PC-9 (cell line): ENCODE measurements around the gene UNCX. TPM values are rescaled to one million over a fixed set of nuclear protein-coding genes. Genes with fewer than 3 reads are reported as not detected.

Source experiments
- BruUV-seq: library from RNA; stranded (reverse); fragments of 400-500 nt; replicated peaks from 2 replicates; lab custom pipeline; 2021; lab: Mats Ljungman, UMichigan
- CTCF ChIA-PET: fragments of 300-600 bp; sonication (Branson Sonifier 250); formaldehyde crosslinking; loops from one replicate; lab custom pipeline; 2022; ENCODE audit warnings: antibody characterized with exemption; lab: Charles Lee
- POLR2A ChIA-PET: fragments of 300-600 bp; sonication (Branson Sonifier 250); formaldehyde crosslinking; loops from one replicate; lab custom pipeline; 2022; ENCODE audit warnings: antibody characterized with exemption; ENCODE audit not compliant: unreplicated experiment; lab: Charles Lee
- DNase-seq, 2 experiments: peaks; one replicate each; pipeline versions ENCODE4 v3.0.0 to v3.0.0-alpha.2; 2015 to 2022; ENCODE audit warnings: mixed read lengths in 1 of 2
- H2AFZ ChIP-seq: fragments of 200-600 bp; sonication (generic); 2 replicates; pipeline ENCODE4 v1.8.1; 2017; ENCODE audit warnings: antibody characterized with exemption
- H3F3A ChIP-seq: fragments of 200-600 bp; sonication (generic); 2 replicates; pipeline ENCODE4 v1.8.1; 2017; ENCODE audit warnings: antibody characterized with exemption, mild to moderate bottlenecking, low read depth; ENCODE audit not compliant: insufficient read depth
- H3K27ac ChIP-seq: fragments of 200-600 bp; sonication (generic); 2 replicates; pipeline ENCODE4 v1.6.1; 2016; ENCODE audit warnings: mixed run types
- H3K27me3 ChIP-seq: fragments of 200-600 bp; sonication (generic); 2 replicates; pipeline ENCODE4 v1.6.1; 2016; ENCODE audit warnings: low read depth, mixed run types; ENCODE audit not compliant: insufficient read depth
- H3K36me3 ChIP-seq: fragments of 200-600 bp; sonication (generic); 2 replicates; pipeline ENCODE4 v1.6.1; 2016; ENCODE audit warnings: low read depth, mixed run types
- H3K4me1 ChIP-seq: fragments of 200-600 bp; sonication (generic); replicated peaks from 2 replicates; pipeline ENCODE4 v1.6.1; 2016; ENCODE audit warnings: mixed run types; ENCODE audit not compliant: insufficient read depth
- H3K4me2 ChIP-seq: fragments of 200-600 bp; sonication (generic); 2 replicates; pipeline ENCODE4 v1.6.1; 2017; ENCODE audit warnings: mixed run types
- H3K4me3 ChIP-seq: fragments of 200-600 bp; sonication (generic); 2 replicates; pipeline ENCODE4 v1.6.1; 2016; ENCODE audit warnings: mixed run types
- H3K79me2 ChIP-seq: fragments of 200-600 bp; sonication (generic); 2 replicates; pipeline ENCODE4 v1.6.1; 2017; ENCODE audit warnings: low read depth, mixed run types
- H3K9me2 ChIP-seq: fragments of 200-600 bp; sonication (generic); 2 replicates; pipeline ENCODE4 v1.8.1; 2017; ENCODE audit warnings: mild to moderate bottlenecking; ENCODE audit not compliant: insufficient read depth
- H3K9me3 ChIP-seq: fragments of 200-600 bp; sonication (generic); 2 replicates; pipeline ENCODE4 v1.8.1; 2016; ENCODE audit warnings: low read depth; ENCODE audit not compliant: insufficient read depth
- H4K20me1 ChIP-seq: fragments of 200-600 bp; sonication (generic); 2 replicates; pipeline ENCODE4 v1.8.1; 2017; ENCODE audit not compliant: insufficient read depth
- CTCF ChIP-seq: fragments of 200-600 bp; sonication (generic); conservative IDR thresholded peaks from 2 replicates; pipeline ENCODE4 v1.6.1; 2017; ENCODE audit warnings: mixed run types, antibody characterized with exemption, mild to moderate bottlenecking, moderate library complexity
- EZH2 ChIP-seq: fragments of 200-600 bp; sonication (generic); IDR thresholded peaks from 2 replicates; pipeline ENCODE4 v1.8.0; 2017; ENCODE audit warnings: antibody characterized with exemption, low read depth
- intact Hi-C: fragments of 100-400 bp; cut with micrococcal nuclease; formaldehyde crosslinking; loops from one replicate; pipeline ENCODE4 v1.10.0; 2022; ENCODE audit not compliant: unreplicated experiment
- total RNA-seq: library from RNA; stranded (reverse); gene quantifications from 2 replicates; pipeline ENCODE4 v1.2.3, GENCODE V29; 2021

Gene UNCX
- total RNA-seq, 1 experiment from 2014 or later: not detected

- no peaks in the 10 kb centered on the region for H3K9me3 ChIP-seq
- DNase-seq: peak in 1 of 2 experiments; percentile 35
- CTCF ChIA-PET: interaction anchor here (0.5 to 0.9 kb wide), 4 partner anchors 37 to 207 kb away, joined by 3 to 8 read pairs (median 6); no protein-coding TSS in a partner anchor
- H4K20me1 ChIP-seq: no peaks in the 10 kb centered on the region
- no peaks in the 10 kb centered on the region for H3K36me3 ChIP-seq
- TF ChIP-seq EZH2 (no peak), CTCF (peak; percentile 49; the same call in 1 of the 2 replicates)
- no peak overlapping the region for H3K4me2 ChIP-seq
- intact Hi-C loops: no loop called here
- H3K27ac ChIP-seq: no peak overlapping the region
- H3K4me3 ChIP-seq: no peak overlapping the region
- H2AFZ ChIP-seq: no peak overlapping the region
- no peaks in the 10 kb centered on the region for H3F3A ChIP-seq
- H3K79me2 ChIP-seq: no peaks in the 10 kb centered on the region
- POLR2A ChIA-PET: no interaction called here
- H3K27me3 ChIP-seq: peaks cover 83% of the 10 kb centered on the region
- BruUV-seq: no TSS peak
- no peaks in the 10 kb centered on the region for H3K9me2 ChIP-seq
- no peaks in the 10 kb centered on the region for H3K4me1 ChIP-seq
Measured at GRCh38 chr7:1225441-1226185, 7.1 kb upstream of the UNCX start.

GRCh38 chr7:1226186-1226901, 6.3 kb upstream of the UNCX start:
- no peak for DNase-seq
- Histone ChIP-seq H2AFZ (no peak overlapping the region), H3K27me3 (peaks cover 78% of the 10 kb centered on the region), H3K9me2 (no peaks in the 10 kb centered on the region), H3K4me3 (no peak overlapping the region), H4K20me1 (no peaks in the 10 kb centered on the region), H3K27ac (no peak overlapping the region), H3K9me3 (no peaks in the 10 kb centered on the region), H3F3A (no peaks in the 10 kb centered on the region), H3K4me2 (no peak overlapping the region), H3K4me1 (no peaks in the 10 kb centered on the region), H3K36me3 (no peaks in the 10 kb centered on the region), H3K79me2 (no peaks in the 10 kb centered on the region)
- CTCF ChIA-PET: interaction anchor here (0.5 to 0.6 kb wide), 2 partner anchors 101 to 1109 kb away, joined by 3 to 9 read pairs; no protein-coding TSS in a partner anchor
- POLR2A ChIA-PET: no interaction called here
- intact Hi-C loops: no loop called here
- no TSS peak for BruUV-seq
- no peak for TF ChIP-seq CTCF
- no peak for TF ChIP-seq EZH2

- no peaks in the 10 kb centered on the region for H3K79me2 ChIP-seq
- no peaks in the 10 kb centered on the region for H3K36me3 ChIP-seq
- H3F3A ChIP-seq: no peaks in the 10 kb centered on the region; the same call in 1 of the 2 replicates
- no peak overlapping the region for H3K4me3 ChIP-seq
- POLR2A ChIA-PET: no interaction called here
- no peaks in the 10 kb centered on the region for H3K9me2 ChIP-seq
- CTCF ChIA-PET: no interaction called here
- intact Hi-C loops: no loop called here
- H3K27me3 ChIP-seq: peaks cover 70% of the 10 kb centered on the region
- DNase-seq: no peak
- no peaks in the 10 kb centered on the region for H3K9me3 ChIP-seq
- no peaks in the 10 kb centered on the region for H4K20me1 ChIP-seq
- no peak overlapping the region for H3K27ac ChIP-seq
- no TSS peak for BruUV-seq
- TF ChIP-seq EZH2: no peak
- no peak for TF ChIP-seq CTCF
- H3K4me1 ChIP-seq: no peaks in the 10 kb centered on the region
- H2AFZ ChIP-seq: no peak overlapping the region
- H3K4me2 ChIP-seq: no peak overlapping the region
Measured at GRCh38 chr7:1227071-1227804, 5.4 kb upstream of the UNCX start.
